HG03521 (cell line): ENCODE results near the gene TALDO1.
"Not testable (repeated sequence)": the region's sequence is repeated elsewhere in the genome, so short reads cannot be mapped to it uniquely, and the experiment has no call there.

Experiments used
- ATAC-seq: cut with Tn5 transposase; IDR thresholded peaks from one replicate; pipeline ENCODE4 v1.9.1; 2021; ENCODE audit warnings: mild to moderate bottlenecking, moderate library complexity; ENCODE audit not compliant: unreplicated experiment

TALDO1 gene

DNA sequence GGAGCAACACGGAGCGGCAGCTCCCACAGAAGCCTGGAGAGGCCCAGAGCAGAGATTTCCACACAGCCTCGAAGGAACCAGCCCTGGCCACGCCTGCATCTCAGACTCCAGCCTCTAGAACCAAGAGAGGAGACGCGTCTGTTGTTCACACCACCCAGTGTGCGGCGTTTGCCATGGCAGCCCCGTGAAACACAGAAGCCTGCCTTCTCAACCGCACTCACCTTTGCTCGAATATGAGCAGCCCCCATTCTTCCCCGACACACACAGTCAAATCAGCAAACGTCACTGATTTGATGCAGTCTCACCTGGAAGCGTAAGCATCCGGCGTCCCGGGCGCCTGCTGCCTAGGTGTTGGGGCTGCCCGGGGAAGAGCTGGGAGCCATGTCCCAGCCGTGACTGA, 14.2 kb upstream of the TALDO1 start:
- no peak for ATAC-seq

DNA sequence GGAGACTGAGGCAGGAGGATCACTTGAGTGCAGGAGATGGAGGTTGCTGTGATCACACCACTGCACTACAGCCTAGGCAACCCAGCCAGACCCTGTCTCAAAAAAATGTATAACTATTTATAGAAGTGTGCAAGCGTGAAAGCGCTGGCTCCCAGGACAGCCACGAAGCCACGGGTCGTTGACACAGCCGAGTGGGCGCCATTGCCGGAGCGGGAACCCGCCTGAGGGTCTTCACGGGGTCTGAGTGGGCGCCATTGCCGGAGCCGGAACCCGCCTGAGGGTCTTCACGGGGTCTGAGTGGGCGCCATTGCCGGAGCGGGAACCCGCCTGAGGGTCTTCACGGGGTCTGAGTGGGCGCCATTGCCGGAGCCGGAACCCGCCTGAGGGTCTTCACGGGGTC, 12.7 kb upstream of the TALDO1 start:
- not testable (repeated sequence) for ATAC-seq

DNA sequence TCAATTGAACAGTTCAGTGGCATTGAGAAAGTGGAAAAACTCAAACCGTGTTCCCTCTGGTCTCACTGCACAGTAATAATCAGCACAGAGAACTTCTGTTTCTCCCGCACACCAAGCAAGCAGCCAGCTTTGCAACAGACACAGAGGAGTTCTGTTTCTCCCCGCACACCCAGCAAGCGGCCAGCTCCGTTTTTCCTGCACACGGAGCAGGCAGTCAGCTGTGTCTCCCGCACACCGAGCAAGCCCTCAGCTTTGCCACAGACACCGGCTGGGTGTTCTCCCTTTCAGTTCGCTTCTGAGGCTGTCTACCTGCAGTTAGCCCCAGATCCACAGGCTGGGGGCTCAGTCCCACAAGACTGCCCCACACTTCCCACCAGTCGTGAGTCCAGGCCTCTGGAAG, 9.9 kb upstream of the TALDO1 start:
- ATAC-seq = no peak

DNA sequence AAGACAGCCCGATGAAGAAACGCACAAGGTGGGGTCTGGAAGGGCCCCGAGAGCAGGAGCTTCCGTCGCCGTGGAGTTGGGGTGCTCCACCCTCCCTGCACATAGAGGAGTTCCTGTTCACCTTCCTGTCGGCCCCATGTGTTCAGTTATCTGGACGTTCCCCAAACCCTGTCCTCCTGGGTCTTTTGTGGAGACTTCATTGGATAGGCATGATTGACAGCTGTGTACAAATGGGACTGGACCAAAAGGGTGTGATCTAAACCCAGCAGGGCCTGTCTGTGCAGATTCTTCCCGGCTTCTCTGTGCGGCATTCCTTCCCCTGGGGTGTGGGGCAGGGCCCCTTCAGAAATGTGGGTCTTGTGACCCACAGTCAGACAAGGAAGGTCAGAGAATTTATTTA, 9.4 kb upstream of the TALDO1 start:
- not testable (repeated sequence) for ATAC-seq

DNA sequence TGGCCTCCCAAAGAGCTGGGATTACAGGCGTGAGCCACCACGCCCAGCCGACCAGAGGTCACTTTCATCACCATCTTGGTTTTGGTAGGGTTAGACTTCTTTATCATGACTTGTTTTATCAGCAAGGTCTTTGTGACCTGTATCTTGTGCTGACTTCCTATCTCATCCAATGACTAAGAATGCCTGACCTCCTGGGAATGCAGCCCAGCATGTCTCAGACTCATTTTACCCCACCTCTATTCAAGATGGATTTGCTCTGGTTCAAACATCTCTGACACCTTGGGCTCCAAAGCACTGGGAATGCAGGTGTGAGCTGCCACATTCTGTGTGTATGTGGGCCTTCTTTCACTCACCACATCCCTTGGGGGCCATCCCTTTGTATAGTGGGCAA, 5.1 kb upstream of the TALDO1 start:
- ATAC-seq = no peak

DNA sequence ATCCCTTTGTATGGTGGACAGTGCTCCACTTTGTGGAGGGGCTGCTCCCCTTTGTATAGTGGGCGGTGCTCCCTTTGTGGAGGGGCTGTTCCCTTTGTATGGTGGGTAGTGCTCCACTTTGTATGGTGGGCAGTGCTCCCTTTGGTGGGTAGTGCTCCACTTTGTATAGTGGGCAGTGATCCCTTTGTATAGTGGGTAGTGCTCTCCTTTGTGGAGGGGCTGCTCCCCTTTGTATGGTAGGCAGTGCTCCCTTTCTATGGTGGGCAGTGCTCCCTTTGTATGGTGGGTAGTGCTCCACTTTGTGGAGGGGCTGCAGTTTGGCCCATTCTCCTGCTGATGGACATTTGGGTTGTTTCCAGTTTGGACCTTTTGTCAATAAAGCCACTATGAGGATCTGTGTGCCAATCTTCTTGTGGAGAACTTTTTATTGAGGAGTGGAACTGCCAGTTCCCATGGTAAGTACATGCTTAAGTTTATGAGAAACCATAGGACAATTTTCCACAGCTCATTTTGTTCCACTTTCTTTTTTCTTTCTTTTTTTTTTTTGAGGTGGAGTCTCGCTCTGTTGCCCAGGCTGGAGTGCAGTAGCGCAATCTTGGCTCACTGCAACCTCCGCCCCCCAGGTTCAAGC, 4.6 kb upstream of the TALDO1 start:
- no peak for ATAC-seq

DNA sequence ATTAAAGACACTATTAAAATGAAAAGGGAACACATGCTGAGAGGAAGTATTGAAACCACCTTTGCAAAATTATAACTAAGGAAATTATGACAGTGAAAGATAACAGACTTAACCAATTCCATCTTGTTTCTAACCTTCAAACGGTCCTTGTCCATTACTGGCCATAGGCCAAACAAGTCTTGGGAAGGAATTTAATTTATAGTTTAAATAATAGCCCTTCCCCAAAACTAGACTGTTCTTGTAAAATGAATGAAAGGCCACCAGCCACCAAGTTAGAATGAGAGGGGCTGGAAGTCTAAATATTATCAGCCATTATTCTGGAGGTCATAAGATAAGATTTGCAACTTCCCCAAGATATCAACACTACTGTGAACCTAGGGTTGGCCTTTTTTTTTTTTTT, 1.8 kb upstream of the TALDO1 start:
- no peak for ATAC-seq

DNA sequence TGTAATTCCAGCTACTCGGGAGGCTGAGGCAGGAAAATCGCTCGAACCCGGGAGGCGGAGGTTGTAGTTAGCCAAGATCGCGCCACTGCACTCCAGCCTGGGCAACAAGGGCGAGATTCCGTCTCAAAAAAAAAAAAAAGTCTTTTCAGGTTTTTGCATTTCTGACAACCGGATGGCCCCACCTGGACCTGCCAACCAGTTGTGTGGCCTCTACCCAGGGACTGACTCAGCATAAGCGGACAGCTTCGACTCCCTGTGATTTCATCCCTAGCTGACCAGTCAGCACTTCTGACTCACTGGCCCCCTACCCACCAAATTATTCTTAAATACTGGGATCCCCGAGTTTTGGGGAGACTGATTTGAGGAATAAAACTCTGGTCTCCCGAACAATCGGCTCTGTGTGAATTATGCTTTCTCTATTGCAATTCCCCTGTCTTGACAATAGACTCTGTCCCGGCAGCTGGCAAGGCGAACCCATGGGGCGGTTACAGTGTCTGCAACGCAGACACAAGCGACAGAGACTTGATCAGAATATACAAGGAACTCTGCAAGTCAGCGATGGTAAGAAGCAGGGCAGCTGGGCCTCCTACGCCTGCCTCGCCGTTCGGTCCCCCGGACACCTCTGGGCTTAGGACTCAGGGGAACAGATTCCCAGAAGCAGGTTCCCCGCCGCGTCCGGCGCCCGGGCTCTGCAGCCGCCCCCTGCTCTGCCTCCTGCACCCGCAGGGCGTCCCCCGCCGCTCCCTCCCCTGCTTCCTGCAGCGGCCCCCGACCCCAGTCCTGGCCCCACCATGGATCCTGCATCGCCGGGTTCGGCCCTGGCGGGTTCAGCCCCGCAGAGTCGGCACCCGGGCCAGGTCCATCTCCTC, 741 bp upstream of the TALDO1 start:
- ATAC-seq = peak; percentile 8

DNA sequence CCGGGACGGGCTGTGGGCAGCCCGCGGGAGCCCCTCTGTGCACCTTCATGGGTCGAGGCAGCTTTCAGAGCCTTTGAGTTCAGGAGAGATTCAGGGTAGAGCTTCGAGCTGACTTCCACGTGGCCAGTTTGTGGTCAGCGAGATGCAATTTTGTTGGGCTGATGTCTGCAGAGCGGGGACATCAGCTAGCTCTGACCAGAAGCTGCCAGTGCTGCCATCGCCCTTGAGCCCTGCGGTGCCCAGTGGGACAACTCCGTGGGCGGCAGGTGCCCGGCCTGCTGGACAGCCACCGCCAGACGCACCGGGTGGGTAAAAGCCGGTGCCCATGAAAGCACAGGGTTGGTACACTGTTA, 719 bp downstream of the TALDO1 start:
- peak; percentile 3 for ATAC-seq

DNA sequence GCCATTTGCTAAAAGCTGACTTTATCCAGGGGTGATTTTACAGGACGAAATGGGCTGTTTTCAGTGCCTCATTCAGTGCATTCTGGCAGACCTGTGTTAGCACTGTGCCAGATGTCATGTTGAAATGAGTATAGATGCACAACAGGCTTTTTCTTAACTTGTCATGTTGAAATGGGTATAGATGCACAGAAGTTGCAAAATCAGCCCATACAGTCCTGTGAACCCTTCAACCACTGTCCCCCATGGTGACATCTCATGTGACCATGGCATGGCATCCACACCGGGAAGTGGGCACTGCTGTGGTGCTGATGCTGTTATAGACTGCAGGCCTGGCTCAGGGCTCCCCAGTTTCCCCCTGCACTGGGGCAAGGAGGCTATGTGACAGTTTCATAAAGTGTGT, 2.5 kb downstream of the TALDO1 start:
- no peak for ATAC-seq

DNA sequence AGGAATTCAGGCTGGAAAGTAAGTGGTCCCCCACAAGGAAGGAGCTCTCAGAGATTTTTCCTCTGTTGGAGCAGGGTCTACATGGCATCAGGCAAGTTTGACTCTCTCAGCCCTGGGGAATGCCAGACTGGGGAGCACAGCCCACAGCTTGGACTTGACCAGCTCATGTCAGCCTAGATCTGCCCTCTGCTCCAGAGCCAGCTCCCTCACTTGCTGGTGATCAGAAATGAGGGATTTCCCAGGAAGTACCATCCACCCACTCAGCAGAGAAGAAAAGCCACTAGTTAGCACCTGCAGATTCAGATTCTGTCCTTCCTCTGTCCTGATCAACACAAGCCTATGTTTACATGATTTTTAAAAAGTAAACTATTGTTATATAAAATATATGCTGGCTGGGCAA, 13.0 kb downstream of the TALDO1 start:
- no peak for ATAC-seq

DNA sequence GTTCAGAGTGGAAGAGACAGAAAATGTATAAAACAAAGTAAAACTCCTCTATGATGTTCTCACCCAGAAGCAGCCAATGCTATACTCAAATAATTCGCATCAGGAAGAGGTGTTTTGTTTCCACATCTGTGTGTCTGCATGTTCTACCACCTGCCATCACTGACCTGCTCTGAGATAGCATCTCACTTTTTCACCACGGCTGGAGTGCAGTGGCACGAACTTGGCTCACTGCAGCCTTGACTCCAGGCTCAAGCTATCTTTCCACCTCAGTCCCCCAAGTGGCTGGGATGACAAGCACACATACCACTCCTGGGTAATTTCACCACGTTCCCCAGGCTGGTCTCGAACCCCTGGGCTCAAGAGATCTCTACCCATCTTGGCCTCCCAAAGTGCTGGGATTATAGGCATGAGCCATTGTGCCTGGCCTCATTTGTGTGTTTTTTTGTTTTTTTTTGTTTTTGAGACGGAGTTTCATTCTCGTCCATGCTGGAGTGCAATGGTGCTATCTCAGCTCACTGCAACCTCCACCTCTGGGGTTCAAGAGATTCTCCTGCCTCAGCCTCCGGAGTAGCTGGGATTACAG, 14.4 kb downstream of the TALDO1 start:
- ATAC-seq = no peak

DNA sequence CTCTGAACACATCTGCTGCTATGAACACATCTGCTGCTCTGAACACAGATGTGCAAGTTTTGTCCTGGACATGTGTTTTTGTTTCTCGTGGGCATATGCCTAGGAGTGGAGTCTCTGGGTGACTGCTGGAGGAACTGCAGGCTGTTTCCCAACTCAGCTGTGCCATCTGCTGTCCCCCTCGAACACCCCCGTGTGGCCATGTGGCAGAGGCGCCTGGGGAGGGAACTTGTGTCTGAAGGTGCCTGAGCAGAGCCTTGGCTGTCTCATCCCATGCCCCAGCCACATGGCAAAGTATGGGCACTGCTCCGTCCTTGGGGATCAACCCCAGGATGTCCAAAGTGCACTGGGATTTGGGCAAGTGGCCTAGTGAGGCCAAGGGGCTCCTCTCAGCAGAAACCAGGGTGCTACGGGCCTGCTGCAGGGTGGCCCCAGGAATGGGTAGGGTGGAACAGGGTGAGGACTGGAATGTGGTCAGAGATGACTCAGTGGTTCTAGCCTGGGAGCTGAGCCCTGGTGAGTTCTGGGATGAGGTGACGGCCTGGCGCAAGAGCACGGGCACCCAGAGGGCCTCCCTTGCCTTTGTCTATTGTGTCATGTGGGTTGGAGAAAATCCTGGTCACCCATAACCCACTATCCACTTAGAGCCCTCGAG, 15.3 kb downstream of the TALDO1 start:
- ATAC-seq = no peak

DNA sequence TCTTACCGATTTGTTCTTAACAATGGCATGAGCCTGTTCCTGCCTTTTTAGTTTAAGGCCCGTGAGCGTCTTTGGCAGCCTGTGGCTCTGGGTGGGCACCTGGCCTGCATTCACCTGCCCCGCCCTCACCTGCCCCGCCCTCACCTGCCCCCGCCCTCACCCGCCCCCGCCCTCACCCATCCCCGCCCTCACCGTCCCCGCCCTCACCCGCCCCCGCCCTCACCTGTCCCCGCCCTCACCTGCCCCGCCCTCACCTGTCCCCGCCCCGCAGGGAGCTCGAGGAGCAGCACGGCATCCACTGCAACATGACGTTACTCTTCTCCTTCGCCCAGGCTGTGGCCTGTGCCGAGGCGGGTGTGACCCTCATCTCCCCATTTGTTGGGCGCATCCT, 15.8 kb downstream of the TALDO1 start:
- no peak for ATAC-seq

DNA sequence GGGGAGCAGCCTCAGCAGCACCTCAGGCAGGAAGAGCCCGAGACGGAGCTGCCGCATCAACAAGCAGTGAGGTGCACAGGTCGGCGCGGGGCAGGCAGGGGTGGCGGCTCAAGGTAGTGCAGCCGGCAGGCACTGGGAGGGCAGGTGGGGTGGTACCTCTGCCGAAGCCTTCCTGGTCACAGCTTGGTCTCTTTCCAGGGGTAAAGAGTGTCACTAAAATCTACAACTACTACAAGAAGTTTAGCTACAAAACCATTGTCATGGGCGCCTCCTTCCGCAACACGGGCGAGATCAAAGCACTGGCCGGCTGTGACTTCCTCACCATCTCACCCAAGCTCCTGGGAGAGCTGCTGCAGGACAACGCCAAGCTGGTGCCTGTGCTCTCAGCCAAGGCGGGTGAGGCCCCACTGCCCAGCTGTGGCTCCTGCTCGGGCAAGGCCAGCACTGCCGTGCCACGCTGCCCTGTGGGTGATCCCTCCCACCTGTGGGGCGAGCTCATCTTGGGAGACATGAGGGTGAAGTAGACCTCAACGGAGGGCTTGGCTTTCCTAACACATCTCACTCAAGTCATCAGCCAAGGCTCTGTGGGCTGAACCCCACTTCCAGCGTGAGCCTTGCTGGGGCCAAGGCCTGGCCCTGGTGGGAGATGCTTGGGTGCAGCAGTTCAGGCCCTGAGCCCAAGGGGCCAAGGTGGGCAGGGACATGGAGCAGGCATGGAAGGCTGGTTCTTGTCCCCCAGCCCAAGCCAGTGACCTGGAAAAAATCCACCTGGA, 16.5 kb downstream of the TALDO1 start:
- ATAC-seq = no peak

DNA sequence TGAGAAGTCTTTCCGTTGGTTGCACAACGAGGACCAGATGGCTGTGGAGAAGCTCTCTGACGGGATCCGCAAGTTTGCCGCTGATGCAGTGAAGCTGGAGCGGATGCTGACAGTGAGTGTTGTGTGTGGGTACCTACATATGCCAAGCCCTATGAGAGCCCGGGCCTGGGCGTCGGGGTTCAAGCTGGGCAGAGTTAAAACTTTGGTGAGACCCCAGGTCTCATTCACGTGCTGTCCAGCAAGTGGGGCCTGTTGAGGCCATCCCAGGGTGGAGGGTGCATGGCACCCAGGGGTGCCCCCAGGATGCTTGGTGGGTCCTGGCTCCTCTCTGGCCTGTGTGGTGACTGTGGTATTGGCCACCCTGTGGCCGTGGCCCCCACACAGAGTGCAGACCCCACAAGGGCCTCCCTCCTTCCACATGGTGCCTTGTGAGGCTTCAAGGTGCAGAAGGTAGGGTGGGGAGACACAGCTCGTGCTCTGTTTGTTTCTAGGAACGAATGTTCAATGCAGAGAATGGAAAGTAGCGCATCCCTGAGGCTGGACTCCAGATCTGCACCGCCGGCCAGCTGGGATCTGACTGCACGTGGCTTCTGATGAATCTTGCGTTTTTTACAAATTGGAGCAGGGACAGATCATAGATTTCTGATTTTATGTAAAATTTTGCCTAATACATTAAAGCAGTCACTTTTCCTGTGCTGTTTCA, 17.2 kb downstream of the TALDO1 start:
- no peak for ATAC-seq

DNA sequence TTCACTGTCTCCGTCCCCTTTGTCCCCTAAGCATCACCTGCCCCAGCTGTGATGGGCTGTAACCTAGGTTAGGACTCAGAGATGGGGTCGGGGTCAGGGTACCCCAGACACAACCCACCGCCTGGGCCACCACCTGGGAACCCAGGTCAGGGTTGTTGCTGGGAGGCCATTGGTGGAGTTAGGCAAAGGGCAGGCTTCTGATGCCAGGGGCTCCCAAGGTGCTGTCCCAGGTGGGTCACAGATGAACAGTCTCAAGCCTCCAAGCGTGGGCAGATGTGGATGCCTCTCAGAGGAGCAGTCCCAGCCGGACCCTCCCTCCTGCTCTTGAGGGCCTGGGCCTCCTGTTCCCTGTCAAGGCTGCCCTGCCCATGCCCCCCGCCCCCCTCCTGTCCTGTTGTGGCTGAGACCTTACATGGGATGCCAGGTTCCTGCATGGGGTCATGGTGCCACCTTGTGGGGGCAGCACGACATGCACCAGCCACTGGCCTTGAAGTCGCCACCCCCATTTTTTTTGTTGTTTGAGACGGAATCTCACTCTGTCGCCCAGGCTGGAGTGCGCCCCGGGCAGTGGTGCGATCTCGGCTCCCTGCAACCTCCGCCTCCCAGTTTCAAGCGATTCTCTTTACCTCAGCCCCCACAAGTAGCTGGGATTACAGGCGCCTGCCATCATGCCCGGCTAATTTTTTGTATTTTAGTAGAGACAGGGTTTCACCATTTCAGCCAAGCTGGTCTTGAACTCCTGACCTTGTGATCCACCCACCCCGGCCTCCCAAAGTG, 17.9 kb downstream of the TALDO1 start:
- ATAC-seq = no peak

DNA sequence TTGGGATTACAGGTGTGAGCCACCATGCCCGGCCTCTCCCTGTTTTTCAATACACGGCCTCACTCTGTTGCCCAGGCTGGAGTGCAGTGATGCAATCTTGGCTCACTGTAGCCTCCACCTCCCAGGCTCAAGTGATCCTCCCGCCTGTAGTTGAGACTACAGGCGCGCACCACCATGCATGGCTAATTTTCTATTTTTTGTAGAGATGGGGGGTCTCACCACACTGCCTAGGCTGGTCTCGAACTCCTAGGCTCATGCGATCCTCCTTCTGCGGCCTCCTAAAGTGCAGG, 18.5 kb downstream of the TALDO1 start:
- ATAC-seq = no peak

DNA sequence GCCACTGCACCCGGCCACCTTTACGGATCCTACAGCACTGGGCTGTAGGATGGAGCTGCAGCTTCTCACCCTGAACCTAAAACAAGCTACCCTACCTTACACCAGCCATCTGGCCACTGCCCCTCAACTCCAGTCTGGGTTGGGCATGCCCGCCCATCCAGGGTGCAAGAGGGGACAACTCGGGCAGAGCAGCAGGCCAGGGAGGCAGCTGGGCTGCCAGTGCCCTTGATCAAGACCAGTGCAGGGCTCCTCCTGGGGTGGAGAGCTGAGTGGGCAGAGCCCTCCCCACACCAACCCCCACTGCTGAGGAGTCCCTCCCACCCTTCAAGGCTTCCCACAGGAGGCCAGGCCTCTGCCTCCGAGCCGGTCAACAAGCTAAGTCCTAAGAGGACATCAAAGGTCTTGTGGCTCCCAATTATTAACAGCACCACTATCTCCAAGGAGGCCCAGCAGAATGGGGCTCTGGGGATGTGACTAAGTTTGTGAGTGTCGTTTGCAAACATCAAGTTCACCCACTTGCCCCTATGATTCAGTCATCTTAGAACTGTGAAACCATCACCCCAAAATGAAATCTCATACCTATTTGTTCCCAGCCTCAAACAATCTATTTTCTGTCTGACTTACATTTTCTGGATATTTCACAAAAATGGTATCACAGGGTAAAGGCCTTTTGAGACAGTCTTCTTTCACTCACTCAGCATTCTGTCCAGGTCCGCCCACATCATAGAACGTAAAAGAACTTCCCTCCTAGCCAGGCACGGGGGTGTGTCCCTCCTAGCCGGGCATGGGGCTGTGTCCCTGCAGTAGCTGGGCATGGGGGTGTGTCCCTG, 19.1 kb downstream of the TALDO1 start:
- ATAC-seq = no peak
